SK-N-SH (cell line): ENCODE results near the gene AP3D1. TPM values are rescaled to one million over a fixed set of nuclear protein-coding genes. Genes with fewer than 3 reads are reported as not detected.
A peak's percentile ranks its signal among the peaks of the same experiment; 100 is the strongest.

ENCODE experiments used
- CTCF ChIA-PET: fragments of 300-600, 350-600 bp; formaldehyde crosslinking; extraction: SDS; loops from one replicate; lab custom pipeline; 2021; lab: Yijun Ruan, JAX
- POLR2A ChIA-PET: fragments of 350-600 bp; sonication (Branson Sonifier 250); formaldehyde crosslinking; extraction: SDS; loops from one replicate; lab custom pipeline; 2020; ENCODE audit warnings: antibody characterized with exemption, inconsistent platforms; lab: Yijun Ruan, JAX
- DNase-seq: peaks from one replicate; pipeline ENCODE4 v3.0.0; 2012
- H2AFZ ChIP-seq: fragments of 200-600 bp; sonication (generic); 2 replicates; pipeline ENCODE4 v1.8.1; 2016; ENCODE audit warnings: antibody characterized with exemption, mild to moderate bottlenecking, low read depth
- H3F3A ChIP-seq: fragments of 200-600 bp; sonication (generic); replicated peaks from 2 replicates; pipeline ENCODE3; 2016; ENCODE audit warnings: antibody characterized with exemption, mild to moderate bottlenecking; ENCODE audit not compliant: insufficient read depth
- H3K27ac ChIP-seq, 2 experiments: fragments of 200-500 bp in 1 of 2; fragments of 200-600 bp in 1 of 2; sonication (Bioruptor generic) in 1 of 2; sonication (generic), shearing (Covaris generic) in 1 of 2; 2 replicates each; pipeline versions ENCODE4 v1.5.1 to v1.6.1; 2014 to 2016; ENCODE audit warnings: low read depth in 2 of 2, inconsistent platforms in 1 of 2, low read length in 1 of 2, mild to moderate bottlenecking in 1 of 2, mixed read lengths in 1 of 2
- H3K27me3 ChIP-seq: fragments of 200-600 bp; sonication (generic), shearing (Covaris generic); 2 replicates; pipeline ENCODE4 v1.6.1; 2016; ENCODE audit warnings: mixed run types; ENCODE audit not compliant: insufficient read depth
- H3K36me3 ChIP-seq, 2 experiments: fragments of 200-500 bp in 1 of 2; fragments of 200-600 bp in 1 of 2; sonication (Bioruptor generic) in 1 of 2; sonication (generic) in 1 of 2; replicated peaks in 1 of 2; 2 replicates each; pipeline versions ENCODE3 to v1.5.1; 2014 to 2016; ENCODE audit warnings: low read length in 1 of 2, mild to moderate bottlenecking in 1 of 2; ENCODE audit not compliant: insufficient read depth in 2 of 2, control insufficient read depth in 1 of 2
- H3K4me1 ChIP-seq, 2 experiments: fragments of 200-500 bp in 1 of 2; fragments of 200-600 bp in 1 of 2; sonication (Bioruptor generic) in 1 of 2; sonication (generic), shearing (Covaris generic) in 1 of 2; 2 replicates each; pipeline versions ENCODE4 v1.5.1 to v1.6.1; 2014 to 2016; ENCODE audit warnings: low read depth in 1 of 2, low read length in 1 of 2, mixed run types in 1 of 2; ENCODE audit not compliant: insufficient read depth in 2 of 2, control insufficient read depth in 1 of 2
- H3K4me2 ChIP-seq: fragments of 200-600 bp; sonication (generic), shearing (Covaris generic); 2 replicates; pipeline ENCODE4 v1.6.1; 2017; ENCODE audit warnings: mixed run types
- H3K4me3 ChIP-seq, 2 experiments: fragments of 200-500 bp in 1 of 2; fragments of 200-600 bp in 1 of 2; sonication (Bioruptor generic) in 1 of 2; sonication (generic), shearing (Covaris generic) in 1 of 2; 2 replicates each; pipeline versions ENCODE4 v1.5.1 to v1.8.1; 2014 to 2016; ENCODE audit warnings: low read depth in 2 of 2, inconsistent platforms in 1 of 2, low read length in 1 of 2, mild to moderate bottlenecking in 1 of 2, mixed read lengths in 1 of 2, moderate library complexity in 1 of 2
- H3K79me2 ChIP-seq: fragments of 200-600 bp; sonication (generic); 2 replicates; pipeline ENCODE4 v1.8.1; 2017; ENCODE audit warnings: mild to moderate bottlenecking; ENCODE audit not compliant: insufficient read depth
- H3K9ac ChIP-seq: fragments of 200-600 bp; sonication (generic); 2 replicates; pipeline ENCODE4 v1.6.1; 2017; ENCODE audit warnings: mixed run types
- H3K9me2 ChIP-seq: fragments of 200-600 bp; sonication (generic); 2 replicates; pipeline ENCODE4 v1.6.1; 2017; ENCODE audit warnings: mixed run types
- H3K9me3 ChIP-seq: fragments of 200-600 bp; sonication (generic); 2 replicates; pipeline ENCODE4 v1.6.1; 2017; ENCODE audit warnings: mixed run types, mild to moderate bottlenecking, moderate library complexity
- H4K20me1 ChIP-seq: fragments of 200-600 bp; sonication (generic); 2 replicates; pipeline ENCODE4 v1.6.1; 2017; ENCODE audit warnings: mild to moderate bottlenecking, mixed run types; ENCODE audit not compliant: insufficient read depth
- CTCF ChIP-seq: fragments of 200-600 bp; sonication (generic); IDR thresholded peaks from 2 replicates; pipeline ENCODE4 v1.6.1; 2017; ENCODE audit warnings: antibody characterized with exemption, mild to moderate bottlenecking, moderate library complexity
- ELF1 ChIP-seq: IDR thresholded peaks from 2 replicates; pipeline ENCODE4 v1.4.0; 2012
- EP300 ChIP-seq, 2 experiments: IDR thresholded peaks; 2 replicates each; pipeline versions ENCODE4 v1.4.0 to v1.6.1; 2012; ENCODE audit warnings: borderline replicate concordance in 1 of 2, low read depth in 1 of 2, low read length in 1 of 2
- EZH2phosphoT487 ChIP-seq: fragments of 200-600 bp; sonication (generic); IDR thresholded peaks from 2 replicates; pipeline ENCODE4 v1.6.1; 2017; ENCODE audit warnings: low read depth, mixed run types, mild to moderate bottlenecking, antibody characterized with exemption, moderate library complexity, borderline replicate concordance
- FOXJ3 ChIP-seq: sonication (generic); formaldehyde crosslinking; IDR thresholded peaks from 2 replicates; pipeline ENCODE4 v1.5.1; 2020; ENCODE audit warnings: mild to moderate bottlenecking, missing genetic modification reagents
- GATA2 ChIP-seq: sonication (generic); formaldehyde crosslinking; IDR thresholded peaks from 2 replicates; pipeline ENCODE4 v1.5.0; 2020; ENCODE audit warnings: mild to moderate bottlenecking, missing genetic modification reagents
- IRF3 ChIP-seq: fragments of 150-350 bp; IDR thresholded peaks from 2 replicates; pipeline ENCODE4 v1.6.1; 2016; ENCODE audit warnings: mild to moderate bottlenecking, low read depth, low read length
- JUND ChIP-seq: IDR thresholded peaks from 2 replicates; pipeline ENCODE4 v1.4.0; 2012
- MEF2A ChIP-seq: IDR thresholded peaks from 2 replicates; pipeline ENCODE4 v1.4.0; 2012; ENCODE audit warnings: low read depth, borderline replicate concordance
- NFIC ChIP-seq: IDR thresholded peaks from 2 replicates; pipeline ENCODE4 v1.4.0; 2012; ENCODE audit warnings: borderline replicate concordance
- POLR2AphosphoS5 ChIP-seq: IDR thresholded peaks from 2 replicates; pipeline ENCODE4 v1.6.1; 2012; ENCODE audit warnings: low read depth, low read length
- RCOR1 ChIP-seq: fragments of 150-350 bp; IDR thresholded peaks from 2 replicates; pipeline ENCODE4 v1.6.1; 2017; ENCODE audit warnings: antibody characterized with exemption, low read length
- RFX5 ChIP-seq: IDR thresholded peaks from 2 replicates; pipeline ENCODE4 v1.6.1; 2012; ENCODE audit warnings: mild to moderate bottlenecking, improper control_type of control experiment, low read length
- SIN3A ChIP-seq: IDR thresholded peaks from 2 replicates; pipeline ENCODE4 v1.6.1; 2012; ENCODE audit warnings: low read depth, mild to moderate bottlenecking, low read length, moderate library complexity, borderline replicate concordance
- SMC3 ChIP-seq: IDR thresholded peaks from 2 replicates; pipeline ENCODE4 v1.6.1; 2012; ENCODE audit warnings: low read depth, low read length, improper control_type of control experiment
- TAF1 ChIP-seq: IDR thresholded peaks from 2 replicates; pipeline ENCODE4 v1.6.1; 2012; ENCODE audit warnings: low read depth, mild to moderate bottlenecking, low read length, moderate library complexity, borderline replicate concordance
- TCF12 ChIP-seq: IDR thresholded peaks from 2 replicates; pipeline ENCODE4 v1.4.0; 2012
- USF1 ChIP-seq: IDR thresholded peaks from 2 replicates; pipeline ENCODE4 v1.4.0; 2012; ENCODE audit warnings: low read depth, borderline replicate concordance
- WGBS: methylation state at CpG from one replicate; pipeline ENCODE4 v1.1.6; 2017; ENCODE audit warnings: low lambda C conversion rate; 5-methylcytosine and 5-hydroxymethylcytosine counted together
- polyA plus RNA-seq, 3 experiments: library from polyadenylated mRNA; depleted of rRNA; stranded (reverse); fragments of >200 nt; gene quantifications; 2 replicates each; pipeline ENCODE4 v1.2.3, GENCODE V29; 2012

Gene AP3D1
- polyA plus RNA-seq, 1 of the 3 experiments (the other 2 are of a cell fraction), result 127 TPM

GRCh38 chr19:2057484-2058469 is 93.6 kb downstream of the AP3D1 start:
- no peaks in the 10 kb centered on the region for H3K9me3 ChIP-seq
- H3K4me2 ChIP-seq, result no peak overlapping the region
- CTCF ChIA-PET, result interaction anchor here (1.0 to 1.8 kb wide), 2 partner anchors 12 to 38 kb away, joined by 3 to 6 read pairs; no protein-coding TSS in a partner anchor
- TF ChIP-seq TAF1 (no peak), USF1 (no peak), FOXJ3 (CRISPR knock-in tag) (no peak), EZH2phosphoT487 (no peak), TCF12 (no peak), EP300 (IDR thresholded peaks at IDR 0.05; ENCODE audit: borderline replicate concordance in 1 of 2, low read depth in 1 of 2, low read length in 1 of 2) (no peak), SIN3A (no peak), MEF2A (no peak), CTCF (no peak), RCOR1 (no peak), NFIC (no peak), SMC3 (no peak), IRF3 (no peak), ELF1 (no peak), POLR2AphosphoS5 (no peak), JUND (no peak), GATA2 (no peak), RFX5 (no peak)
- TF ChIP-seq, all 33 proteins: peak for 0
- no peaks in the 10 kb centered on the region; the same call in 1 of the 2 replicates for H3K79me2 ChIP-seq
- no peak for DNase-seq
- WGBS, result 100% methylated on average over 12 of the region's 23 CpGs
- H3K36me3 ChIP-seq, result no peaks in the 10 kb centered on the region
- POLR2A ChIA-PET, result no interaction called here
- peaks cover 22% of the 10 kb centered on the region for H3F3A ChIP-seq
- H3K9me2 ChIP-seq, result no peaks in the 10 kb centered on the region
- H3K27ac ChIP-seq, result peak overlapping the region; percentile 48 to 97; a peak in 3 of 4 replicates
- H3K4me1 ChIP-seq, result peaks cover 36 to 52% of the 10 kb centered on the region in 2 experiments; a peak in 3 of 4 replicates
- no peak overlapping the region for H3K9ac ChIP-seq
- no peak overlapping the region for H2AFZ ChIP-seq
- H3K4me3 ChIP-seq, result no peak overlapping the region
- no peaks in the 10 kb centered on the region for H4K20me1 ChIP-seq
- H3K27me3 ChIP-seq, result no peaks in the 10 kb centered on the region
